GM15510 (cell line): ENCODE measurements around the gene CPAMD8.

Experiments used
- POLR2A ChIP-seq: IDR thresholded peaks from 3 replicates; pipeline ENCODE4 v1.6.1; 2011; ENCODE audit warnings: borderline replicate concordance; ENCODE audit not compliant: insufficient read length; ENCODE audit errors: extremely low read depth

CPAMD8 gene

DNA sequence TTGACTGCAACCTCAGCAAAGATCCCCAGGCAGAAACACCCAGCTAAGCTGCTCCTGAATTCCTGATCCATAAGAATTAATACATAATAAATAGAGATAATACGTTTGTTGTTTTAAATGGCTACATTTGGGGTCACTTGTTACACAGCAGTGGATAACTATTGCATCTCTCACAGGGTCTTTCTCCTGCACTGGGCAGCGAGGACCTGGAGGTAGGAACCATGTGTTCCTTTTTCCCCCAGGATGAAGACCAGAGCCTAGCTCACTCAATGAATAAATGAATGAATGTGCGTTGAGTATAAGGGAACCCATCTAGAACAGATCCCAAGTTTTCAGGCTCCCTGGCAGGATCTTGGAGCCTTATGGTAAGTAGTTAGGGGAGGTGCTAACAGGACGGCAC, 107.1 kb downstream of the CPAMD8 start:
- TF ChIP-seq POLR2A: no peak

DNA sequence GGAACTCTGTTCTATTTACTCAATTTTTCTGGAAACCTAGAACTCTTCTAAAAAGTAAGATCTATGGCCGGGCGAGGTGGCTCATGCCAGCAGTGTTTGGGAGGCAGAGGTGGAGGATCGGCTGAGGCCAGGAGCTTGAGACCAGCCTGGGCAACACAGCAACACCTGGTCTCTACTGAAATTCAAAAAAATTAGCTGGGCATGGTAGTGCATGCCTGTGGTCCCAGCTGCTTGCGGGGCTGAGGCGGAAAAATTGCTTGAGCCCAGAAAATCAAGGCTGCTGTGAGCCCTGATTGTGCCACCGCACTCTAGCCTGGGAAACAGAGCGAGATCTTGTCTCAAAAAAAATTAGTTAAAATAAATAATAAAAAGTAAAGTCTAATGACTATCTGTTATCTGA, 109.2 kb downstream of the CPAMD8 start:
- TF ChIP-seq POLR2A: no peak

DNA sequence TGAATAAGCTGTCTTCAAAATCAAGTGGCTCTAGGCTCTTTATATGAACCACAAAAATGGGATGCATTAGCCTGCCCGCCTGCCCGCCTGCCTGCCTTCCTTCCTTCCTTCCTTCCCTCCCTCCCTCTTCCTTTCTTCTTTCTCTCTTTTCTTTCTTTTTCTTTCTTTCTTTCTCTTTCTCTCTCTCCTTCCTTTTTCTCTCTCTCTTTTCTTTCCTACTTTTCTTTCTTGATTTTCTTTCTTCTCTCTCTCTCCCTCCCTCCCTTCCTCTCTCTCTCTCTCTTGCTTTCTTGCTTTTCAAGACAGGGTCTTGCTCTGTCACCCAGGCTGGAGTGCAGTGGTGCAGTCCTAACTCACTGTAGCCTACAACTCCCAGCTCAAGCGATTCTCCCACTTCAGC, 110.9 kb downstream of the CPAMD8 start:
- no peak for TF ChIP-seq POLR2A

DNA sequence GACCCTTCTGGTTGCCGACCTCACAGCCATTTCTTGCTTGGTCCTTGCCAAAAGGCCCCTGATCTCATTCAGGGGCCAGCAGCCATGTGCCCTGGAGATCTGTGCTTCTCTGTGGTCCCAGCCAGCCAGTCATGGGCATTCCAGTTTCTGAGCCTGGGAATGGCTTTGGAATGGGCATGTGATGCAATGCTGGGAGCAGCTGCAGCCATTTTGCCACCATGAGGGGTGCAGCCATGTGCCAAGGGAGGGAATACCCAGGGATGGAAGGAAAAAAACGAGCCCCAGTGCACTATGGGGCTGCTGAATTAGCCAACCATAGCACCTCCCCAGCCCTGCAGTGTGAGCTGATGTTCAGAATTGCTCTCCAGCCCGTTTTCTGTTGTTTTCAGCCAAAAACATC, 111.5 kb downstream of the CPAMD8 start:
- no peak for TF ChIP-seq POLR2A

DNA sequence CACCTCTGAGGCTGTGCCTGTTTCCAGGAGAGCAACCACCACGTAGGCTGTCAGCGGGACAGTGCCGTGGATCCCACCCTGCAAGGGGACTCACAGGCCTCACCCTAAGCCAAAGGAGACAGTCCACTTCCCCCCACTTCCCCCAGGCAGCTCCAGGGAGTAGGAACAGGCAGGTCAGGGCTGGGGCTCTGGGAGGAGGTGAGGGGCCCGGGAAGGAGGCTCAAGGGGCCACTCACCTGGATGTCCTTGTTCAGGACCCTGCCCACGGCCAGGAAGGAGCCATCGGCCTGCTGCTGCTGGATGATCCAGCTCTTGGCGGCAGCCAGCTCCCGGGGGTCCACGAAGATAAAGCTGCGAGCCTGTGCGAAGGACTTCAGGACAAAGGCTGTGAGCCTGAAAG, 112.2 kb downstream of the CPAMD8 start:
- TF ChIP-seq POLR2A: no peak

DNA sequence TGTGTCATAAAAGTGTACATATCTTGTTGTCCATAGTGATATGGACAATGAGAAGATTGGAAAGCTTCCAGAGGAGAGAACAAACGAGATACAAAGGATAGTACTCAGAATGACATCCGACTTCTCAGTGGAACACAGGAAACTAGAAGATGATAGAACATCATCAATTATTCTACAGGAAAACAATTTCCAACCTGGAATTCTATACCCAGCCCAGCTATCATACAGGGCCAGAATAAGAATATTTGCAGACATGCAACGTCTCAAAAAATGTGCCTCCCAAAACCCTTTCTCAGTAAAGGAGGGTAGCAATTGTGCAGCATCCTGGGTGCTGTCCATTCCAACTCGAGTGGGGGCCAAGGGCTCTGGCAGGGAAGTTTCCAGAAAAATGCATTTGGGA, 113.8 kb downstream of the CPAMD8 start:
- TF ChIP-seq POLR2A: no peak

DNA sequence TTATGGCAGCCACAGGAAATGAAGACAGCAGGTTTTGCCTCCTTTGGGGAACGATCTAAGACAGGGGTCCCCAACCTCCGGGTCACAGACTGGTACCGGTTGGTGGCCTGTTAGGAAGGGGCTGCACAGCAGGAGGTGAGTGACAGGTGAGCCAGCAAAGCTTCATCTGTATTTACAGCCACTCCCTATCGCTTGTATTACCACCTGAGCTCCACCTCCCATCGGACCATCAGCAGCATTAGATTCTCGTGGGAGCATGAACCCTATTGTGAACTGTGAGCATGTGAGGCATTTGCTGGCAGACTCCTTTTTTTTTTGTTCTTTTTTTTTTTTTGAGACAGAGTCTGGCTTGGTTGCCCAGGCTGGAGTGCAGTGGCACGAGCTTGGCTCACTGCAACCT, 115.6 kb downstream of the CPAMD8 start:
- no peak for TF ChIP-seq POLR2A

DNA sequence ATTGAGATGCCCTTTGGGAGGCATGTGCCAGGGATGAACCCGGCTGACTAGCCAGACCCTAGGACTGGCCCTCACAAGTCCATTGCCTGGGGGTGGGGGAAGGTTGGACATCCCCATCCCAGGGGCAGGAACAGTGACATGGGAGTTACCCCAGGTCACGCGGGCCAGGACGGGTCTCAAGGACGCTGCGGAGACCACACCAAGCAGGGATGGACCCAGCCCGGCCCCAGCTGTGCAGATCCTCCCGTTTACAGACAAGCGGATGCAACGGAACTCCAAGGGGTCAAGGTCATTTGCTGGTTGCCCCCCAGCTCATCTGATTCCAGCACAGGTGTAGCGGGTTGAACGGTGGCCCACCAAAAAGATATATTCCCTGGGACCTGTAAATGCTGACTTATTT, 117.9 kb downstream of the CPAMD8 start:
- TF ChIP-seq POLR2A: no peak

DNA sequence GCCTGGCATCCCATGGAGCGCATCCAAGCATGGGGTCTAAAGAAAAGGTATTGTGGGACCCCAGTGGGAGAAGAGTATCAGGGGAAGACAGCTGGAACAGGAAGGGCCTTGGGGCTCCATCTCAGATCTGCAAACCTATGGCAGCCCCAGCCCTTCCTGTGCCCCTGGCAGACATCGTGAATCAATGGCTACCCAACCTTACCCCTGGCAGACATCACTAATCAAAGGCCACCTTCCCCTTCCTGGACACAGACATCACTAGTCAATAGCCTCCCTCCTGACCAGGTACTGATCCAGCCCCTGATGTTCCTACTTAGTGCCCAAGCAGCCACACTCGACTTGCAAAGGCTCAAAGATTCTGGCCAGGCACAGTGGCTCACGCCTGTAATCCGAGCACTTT, 122.0 kb downstream of the CPAMD8 start:
- TF ChIP-seq POLR2A: no peak

DNA sequence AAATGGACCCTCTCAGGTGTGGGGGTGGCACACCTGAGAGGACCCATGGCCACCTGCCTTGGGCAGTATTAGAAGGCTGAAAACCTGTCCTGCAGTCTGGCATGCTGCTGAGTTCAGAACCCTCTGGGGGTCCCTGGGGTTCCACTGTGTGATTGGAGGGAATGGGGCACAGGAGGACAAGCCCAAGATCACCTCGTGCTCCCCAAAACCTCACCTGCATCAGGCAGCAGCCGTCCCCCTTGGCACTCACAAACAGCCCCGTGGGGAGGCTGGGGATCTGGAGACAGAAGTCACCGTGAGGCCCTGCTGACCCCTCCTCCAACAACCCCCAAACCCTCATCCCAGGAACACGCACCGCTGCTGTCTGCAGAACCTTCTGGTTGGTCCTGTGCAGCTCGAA, 123.3 kb downstream of the CPAMD8 start:
- TF ChIP-seq POLR2A: no peak

DNA sequence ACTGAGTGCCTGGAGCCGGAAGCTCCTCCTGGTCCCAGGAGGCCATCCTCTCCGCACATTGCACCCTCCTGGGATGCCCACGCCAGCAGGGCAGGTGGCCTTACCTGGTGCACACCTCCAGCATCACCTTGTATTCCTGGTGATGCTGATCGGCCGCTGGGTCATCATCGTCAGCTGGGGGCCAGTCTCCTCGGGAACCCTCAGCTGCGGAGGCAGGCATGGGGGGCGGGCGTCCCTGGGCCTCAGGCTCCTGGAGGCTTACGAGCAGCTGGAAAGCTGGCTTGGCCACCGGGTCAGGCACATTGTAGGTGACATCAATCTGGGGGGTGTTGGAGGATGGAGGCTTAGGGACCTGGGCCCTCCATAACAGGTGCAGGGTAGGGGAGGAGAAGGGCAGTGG, 124.1 kb downstream of the CPAMD8 start:
- TF ChIP-seq POLR2A: no peak

DNA sequence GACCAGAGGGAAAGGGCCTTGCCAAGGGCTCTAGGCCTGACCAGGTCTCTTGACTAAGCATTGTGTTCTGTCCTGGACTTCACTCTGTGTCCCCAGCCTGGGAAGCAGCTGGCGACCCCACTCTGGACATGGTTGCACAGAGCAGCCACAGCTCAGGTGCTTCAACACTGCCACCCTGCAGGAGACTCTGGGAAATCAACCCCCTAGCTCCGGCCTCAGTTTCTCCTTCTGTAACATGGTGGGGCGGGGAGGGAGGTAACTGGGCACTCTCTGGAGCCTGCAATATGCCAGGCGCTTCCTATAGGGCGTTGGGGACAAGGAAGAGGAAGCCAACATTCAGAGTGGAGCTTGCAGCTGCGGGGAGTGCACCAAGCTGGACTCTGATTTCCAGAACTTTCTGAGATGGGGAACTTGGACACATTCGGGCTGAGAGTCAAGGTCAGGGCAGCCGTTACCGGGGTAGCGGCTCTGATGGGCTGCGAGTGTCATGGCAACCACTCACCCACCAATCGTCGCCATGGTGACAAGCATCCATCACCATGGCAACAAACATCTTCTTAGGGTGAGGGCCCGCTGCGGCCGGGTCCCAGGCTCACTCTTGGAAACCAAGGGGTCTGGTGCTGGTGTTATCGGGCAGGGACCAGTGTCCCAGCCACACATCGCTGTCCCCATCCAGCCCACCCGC, 125.0 kb downstream of the CPAMD8 start:
- TF ChIP-seq POLR2A: no peak

DNA sequence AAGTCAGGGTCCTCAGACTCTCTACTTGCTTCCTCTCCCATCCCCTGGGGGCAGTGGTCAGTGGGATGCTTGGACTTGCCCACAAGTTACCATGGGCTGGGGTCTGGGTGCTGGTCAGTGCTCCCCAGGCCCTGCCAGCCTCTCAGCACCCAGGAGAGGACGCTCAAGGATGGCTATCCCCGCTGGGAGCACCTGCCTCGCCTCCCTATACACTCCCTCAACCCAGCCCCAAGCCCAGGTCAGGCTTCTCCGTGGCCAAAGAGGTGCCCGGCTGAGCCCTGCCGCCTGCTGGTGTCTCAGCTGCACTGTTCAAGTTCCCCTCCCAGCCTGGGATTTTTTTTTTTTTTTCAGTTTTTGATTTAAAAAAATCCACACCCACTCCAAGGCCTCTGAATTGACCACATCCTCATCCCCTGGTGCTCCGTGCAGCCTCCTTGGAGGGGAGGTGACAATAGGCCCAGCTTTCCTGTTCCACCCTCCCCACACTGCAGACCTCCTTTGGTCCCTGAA, 127.0 kb downstream of the CPAMD8 start:
- no peak for TF ChIP-seq POLR2A

DNA sequence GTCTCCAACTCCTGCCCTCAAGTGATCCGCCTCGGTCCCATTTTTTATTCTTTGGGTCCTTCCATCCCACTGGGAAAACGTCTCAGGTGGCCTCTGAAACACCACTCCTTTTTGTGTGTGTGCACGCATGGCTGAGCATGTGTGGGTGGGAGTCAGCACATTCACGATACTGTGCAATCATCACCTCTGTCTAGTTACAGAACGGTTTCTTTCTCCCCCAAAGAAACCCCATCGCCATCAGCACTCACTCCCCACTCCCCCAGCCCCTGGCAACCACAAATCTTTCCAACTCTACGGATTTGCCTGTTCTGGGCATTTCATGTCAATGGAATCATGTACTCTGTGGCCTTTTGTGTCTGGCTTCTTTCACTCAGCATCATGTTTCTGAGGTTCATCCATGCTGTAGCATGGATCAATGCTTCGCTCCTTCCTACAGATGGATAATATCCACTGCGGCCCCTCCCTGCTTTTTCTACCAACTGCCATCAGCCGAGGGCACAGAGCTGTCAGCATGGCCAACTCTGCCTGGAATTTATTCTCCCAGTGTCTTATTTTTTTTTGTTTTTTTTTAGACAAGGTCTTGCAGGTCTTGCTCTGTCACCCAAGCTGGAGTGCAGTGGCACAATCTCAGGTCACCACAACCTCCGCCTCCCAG, 128.1 kb downstream of the CPAMD8 start:
- TF ChIP-seq POLR2A: no peak

DNA sequence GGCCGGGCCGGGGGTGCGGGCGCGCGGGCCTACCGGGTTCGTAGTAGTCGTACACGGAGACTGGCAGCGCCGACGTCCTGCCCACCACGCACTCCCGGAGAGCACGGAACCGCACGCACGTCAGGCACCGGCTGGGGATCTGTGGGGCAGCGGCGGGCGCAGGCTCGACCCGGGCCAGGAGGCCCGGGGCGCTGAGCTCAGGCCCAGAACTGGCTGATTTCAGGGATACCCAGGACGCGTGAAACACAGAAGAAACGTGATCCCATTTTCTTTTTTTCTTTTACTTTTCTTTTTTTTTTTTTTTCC, 128.8 kb downstream of the CPAMD8 start:
- no peak for TF ChIP-seq POLR2A
